ENCODE data around the gene PRDM1.

PRDM1 gene

DNA sequence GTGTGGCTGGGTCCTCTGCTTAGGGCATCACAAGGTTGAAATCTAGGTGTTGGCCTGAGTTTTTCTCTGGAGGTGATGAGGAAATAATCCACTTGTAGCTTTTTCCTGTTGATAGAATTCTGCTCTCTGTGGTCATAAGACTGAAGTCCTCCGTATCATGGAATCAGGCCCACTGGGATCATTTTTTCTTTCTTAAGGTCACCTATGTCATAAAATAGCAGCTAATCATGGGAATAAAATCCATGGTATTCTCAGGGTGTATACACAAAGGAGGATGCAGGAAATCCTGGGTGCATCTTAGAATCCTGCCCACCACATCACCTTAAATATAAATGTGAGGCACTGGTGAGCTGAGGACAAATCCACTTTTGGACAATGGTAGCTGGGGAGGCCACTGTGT is 72.7 kb downstream of the PRDM1 start:
- Histone ChIP-seq H3K4me3 (ENCODE audit: low read depth in 1 of 2, low read length in 2 of 2) (no peak overlapping the region), H3K4me2 (ENCODE audit: insufficient read depth, low read length) (no peak overlapping the region), H2AFZ (ENCODE audit: low read depth, low read length) (no peak overlapping the region), H3K27me3 (ENCODE audit: insufficient read depth, low read length, poor library complexity) (no peaks in the 10 kb centered on the region), H3K27ac (ENCODE audit: low read length) (no peak overlapping the region), H3K79me2 (ENCODE audit: insufficient read depth, low read length) (no peaks in the 10 kb centered on the region), H3K36me3 (ENCODE audit: insufficient read depth, low read length) (no peaks in the 10 kb centered on the region), H3K9me3 (ENCODE audit: insufficient read depth, low read length, severe bottlenecking) (no peaks in the 10 kb centered on the region), H3K4me1 (ENCODE audit: insufficient read depth, low read length) (peaks cover 14% of the 10 kb centered on the region), H3K9ac (ENCODE audit: low read depth, low read length) (no peak overlapping the region), H4K20me1 (ENCODE audit: insufficient read depth, low read length) (no peaks in the 10 kb centered on the region)
- no peak for TF ChIP-seq EZH2 (IDR thresholded peaks at IDR 0.05; ENCODE audit: borderline replicate concordance, low read depth, low read length, severe bottlenecking)
- TF ChIP-seq, protein P1, sequence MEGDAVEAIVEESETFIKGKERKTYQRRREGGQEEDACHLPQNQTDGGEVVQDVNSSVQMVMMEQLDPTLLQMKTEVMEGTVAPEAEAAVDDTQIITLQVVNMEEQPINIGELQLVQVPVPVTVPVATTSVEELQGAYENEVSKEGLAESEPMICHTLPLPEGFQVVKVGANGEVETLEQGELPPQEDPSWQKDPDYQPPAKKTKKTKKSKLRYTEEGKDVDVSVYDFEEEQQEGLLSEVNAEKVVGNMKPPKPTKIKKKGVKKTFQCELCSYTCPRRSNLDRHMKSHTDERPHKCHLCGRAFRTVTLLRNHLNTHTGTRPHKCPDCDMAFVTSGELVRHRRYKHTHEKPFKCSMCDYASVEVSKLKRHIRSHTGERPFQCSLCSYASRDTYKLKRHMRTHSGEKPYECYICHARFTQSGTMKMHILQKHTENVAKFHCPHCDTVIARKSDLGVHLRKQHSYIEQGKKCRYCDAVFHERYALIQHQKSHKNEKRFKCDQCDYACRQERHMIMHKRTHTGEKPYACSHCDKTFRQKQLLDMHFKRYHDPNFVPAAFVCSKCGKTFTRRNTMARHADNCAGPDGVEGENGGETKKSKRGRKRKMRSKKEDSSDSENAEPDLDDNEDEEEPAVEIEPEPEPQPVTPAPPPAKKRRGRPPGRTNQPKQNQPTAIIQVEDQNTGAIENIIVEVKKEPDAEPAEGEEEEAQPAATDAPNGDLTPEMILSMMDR (IDR thresholded peaks at IDR 0.05; ENCODE audit: borderline replicate concordance, extremely low read depth, low read length, poor library complexity, severe bottlenecking) = no peak
- ATAC-seq (ENCODE audit: insufficient read depth, low read depth) = no peak
- no peak for DNase-seq

Data from DND-41 (cell line).